GM12891 (cell line): Measurements from ENCODE around the gene TMPRSS13.

Experiments
- PAX5 ChIP-seq: IDR thresholded peaks from 2 replicates; pipeline ENCODE4 v1.6.1; 2011; ENCODE audit warnings: low read length, moderate library complexity, mild to moderate bottlenecking; ENCODE audit not compliant: insufficient read depth, severe bottlenecking
- POLR2A ChIP-seq: IDR thresholded peaks from 2 replicates; pipeline ENCODE4 v1.6.1; 2011; ENCODE audit warnings: low read depth, low read length, control low read depth
- POLR2AphosphoS5 ChIP-seq: IDR thresholded peaks from 2 replicates; pipeline ENCODE4 v1.6.1; 2011; ENCODE audit warnings: low read depth, low read length, control low read depth
- SPI1 ChIP-seq: IDR thresholded peaks from 2 replicates; pipeline ENCODE4 v1.6.1; 2011; ENCODE audit warnings: low read depth, low read length, control low read depth
- TAF1 ChIP-seq: IDR thresholded peaks from 2 replicates; pipeline ENCODE4 v1.6.1; 2011; ENCODE audit warnings: low read depth, low read length, control low read depth

GRCh38 chr11:117862019-117862725 lies 67.0 kb downstream of the TMPRSS13 start:
- TF ChIP-seq TAF1: no peak
- no peak for TF ChIP-seq POLR2A
- no peak for TF ChIP-seq POLR2AphosphoS5
- no peak for TF ChIP-seq PAX5
- TF ChIP-seq SPI1: no peak
